GM19238 (cell line): Measurements from ENCODE around the gene PRELID1.
"Not testable (repeated sequence)": the region's sequence is repeated elsewhere in the genome, so short reads cannot be mapped to it uniquely, and the experiment has no call there.

Experiments used
- DNase-seq: peaks from one replicate; pipeline ENCODE4 v3.0.0; 2011; ENCODE audit warnings: low spot score; ENCODE audit not compliant: insufficient read length

PRELID1 gene

GRCh38 chr5:177299697-177300096, 3.9 kb upstream of the PRELID1 start:
- no peak for DNase-seq

GRCh38 chr5:177300236-177300880, 3.2 kb upstream of the PRELID1 start:
- no peak for DNase-seq

DNA sequence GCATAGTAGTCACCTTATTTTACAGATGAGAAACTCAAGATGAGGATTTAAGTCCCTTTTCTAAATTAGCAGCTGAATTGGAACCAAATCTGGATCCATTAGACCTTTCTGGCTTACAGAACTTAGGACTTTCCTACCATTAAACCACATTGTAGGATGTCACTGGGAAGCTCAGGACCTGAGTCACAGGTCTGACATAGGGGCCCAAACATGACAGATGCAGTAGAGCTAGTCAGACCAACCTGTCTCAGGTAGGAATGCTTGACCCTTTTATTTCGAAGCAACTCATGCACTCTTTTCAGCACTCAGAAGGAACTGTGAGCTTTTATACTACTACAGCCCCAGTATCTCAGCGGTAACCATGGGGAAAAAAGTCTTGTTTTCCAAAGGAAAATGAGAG, 2.6 kb upstream of the PRELID1 start:
- no peak for DNase-seq

- no peak for DNase-seq
Observed at GRCh38 chr5:177301503-177302165, 2.0 kb upstream of the PRELID1 start.

DNA sequence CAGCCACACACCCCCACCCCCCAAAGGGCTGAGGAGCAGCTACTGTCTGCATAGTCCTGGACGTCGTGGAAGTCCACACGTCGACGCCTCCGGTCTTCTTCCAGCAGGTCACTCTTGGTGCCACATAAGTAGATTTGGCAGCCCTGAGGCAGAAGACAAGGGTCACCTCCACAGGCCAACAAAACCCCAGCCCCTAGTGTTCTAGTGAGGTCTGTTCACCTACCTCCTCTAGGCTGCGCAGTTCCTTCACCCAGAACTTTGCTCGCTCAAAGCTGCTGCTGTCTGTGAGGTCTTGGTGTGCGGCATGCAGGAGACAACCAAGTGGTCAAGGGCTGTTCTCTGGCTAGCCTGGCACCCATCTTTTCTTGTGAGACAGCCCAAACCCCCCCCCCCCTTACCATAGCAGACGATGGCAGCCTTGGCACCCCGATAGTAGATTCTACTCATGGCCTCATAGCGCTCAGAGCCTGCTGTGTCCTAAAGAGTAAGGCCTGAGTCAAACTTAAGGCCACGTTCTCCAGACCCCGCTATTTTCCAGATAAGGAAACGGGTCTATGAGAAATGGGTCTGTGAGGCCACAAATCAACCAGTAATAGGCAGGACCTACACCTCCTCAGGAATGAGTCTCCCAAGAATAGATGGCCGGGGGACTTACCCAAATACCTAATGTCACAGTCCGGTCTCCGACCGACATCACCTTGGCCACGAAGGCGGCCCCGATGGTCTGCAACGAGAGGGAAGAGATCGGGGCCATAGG, 1.1 kb upstream of the PRELID1 start:
- DNase-seq = no peak

DNA sequence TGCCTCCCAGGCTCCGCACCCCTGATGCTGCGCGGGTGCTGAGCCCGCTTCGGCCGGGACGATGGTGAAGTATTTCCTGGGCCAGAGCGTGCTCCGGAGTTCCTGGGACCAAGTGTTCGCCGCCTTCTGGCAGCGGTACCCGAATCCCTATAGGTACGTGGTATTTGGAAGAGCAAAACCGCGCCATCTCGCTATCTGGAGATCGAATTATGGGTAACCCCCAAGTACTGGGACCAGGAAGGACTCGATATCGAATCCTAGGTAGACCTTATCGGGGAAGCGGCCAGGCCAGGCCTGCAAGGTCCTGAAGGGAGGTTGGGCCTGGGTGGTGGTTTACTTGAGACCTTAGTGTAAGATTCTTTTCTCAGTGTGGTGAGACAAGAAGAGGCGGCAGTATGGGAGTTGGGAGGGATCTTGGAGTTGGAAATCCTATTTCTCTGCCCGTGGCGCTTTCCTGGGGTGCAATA, 359 bp downstream of the PRELID1 start:
- no peak for DNase-seq

GRCh38 chr5:177304392-177305119, 957 bp downstream of the PRELID1 start:
- no peak for DNase-seq

- not testable (repeated sequence) for DNase-seq
Observed at GRCh38 chr5:177306103-177306640, 2.6 kb downstream of the PRELID1 start.

GRCh38 chr5:177306674-177307543, 3.3 kb downstream of the PRELID1 start:
- no peak for DNase-seq

- DNase-seq = no peak
Observed at GRCh38 chr5:177307544-177308363, 4.2 kb downstream of the PRELID1 start.

GRCh38 chr5:177308740-177309139, 5.1 kb downstream of the PRELID1 start:
- DNase-seq = no peak

DNA sequence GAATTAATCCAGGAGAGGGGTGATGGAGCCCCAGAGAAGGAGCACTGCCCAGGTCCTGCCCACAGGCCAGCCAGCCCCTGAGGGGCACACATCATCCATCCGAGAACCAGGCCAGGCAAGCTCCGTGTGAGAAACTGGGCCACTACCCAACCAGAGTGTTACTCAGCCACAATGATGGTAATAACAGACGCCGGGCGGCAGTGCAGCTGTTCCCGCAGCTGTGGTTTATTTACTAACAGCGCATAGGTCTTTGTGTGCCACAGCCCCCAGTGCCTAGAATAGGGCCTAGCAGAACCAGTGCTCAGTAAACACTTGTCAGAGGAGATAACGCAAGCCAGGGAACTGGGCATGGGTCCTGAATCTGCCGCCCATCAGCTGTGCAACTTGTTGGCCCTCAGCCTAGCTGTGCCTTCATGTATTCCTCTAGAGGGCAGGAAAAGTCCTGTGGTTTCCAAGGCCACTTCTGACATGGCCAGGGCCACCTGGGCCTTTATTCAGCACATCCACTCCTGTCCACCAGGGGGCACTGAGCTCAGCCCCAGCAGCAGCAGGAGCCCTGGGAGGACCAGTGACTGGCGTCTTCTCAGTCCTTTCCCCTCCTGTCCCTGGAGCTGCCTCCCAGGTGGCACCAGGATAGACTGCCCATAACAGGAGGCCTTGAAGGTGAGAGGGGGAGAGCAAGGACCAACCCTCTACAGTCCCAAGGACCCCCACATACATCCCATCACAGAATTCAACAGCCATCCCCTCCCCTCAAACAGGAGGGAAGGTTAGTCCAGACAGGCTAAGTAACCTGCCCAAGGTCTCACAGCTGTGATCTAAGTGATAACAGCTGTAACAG, 6.0 kb downstream of the PRELID1 start:
- DNase-seq = no peak

- no peak for DNase-seq
Observed at GRCh38 chr5:177310332-177310731, 6.7 kb downstream of the PRELID1 start.

DNA sequence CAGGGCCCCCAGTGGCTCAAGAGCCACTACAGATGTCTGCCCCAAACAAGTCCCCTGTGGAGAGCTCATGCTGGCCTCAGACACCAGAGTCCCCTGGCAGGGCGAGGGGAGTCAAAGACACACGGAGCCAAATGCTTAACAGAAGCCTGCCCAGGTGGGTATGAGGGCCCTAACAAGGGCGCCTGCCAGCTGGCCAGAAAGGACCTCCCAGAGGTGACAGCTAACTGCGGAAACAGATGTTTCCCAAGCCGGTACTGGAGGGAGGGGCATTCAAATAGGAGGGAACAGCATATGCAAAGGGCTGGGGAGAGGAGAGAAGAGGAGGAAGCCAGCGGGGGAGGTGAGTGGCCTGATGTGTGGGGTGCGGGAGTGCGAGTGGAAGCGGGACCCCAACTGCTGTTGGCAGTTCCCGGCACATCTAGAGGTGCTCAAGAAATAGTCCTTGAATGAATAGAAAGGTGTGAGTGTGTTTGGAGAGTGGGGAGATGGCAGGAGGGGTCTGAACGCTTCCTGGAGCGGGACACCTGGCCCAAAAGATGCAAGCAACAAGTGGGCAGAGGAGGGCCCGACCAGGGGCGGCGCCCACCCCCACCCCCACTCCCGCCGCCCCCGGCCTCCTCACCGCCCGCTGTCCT, 7.3 kb downstream of the PRELID1 start:
- DNase-seq = peak; percentile 69

- DNase-seq = no peak
Observed at GRCh38 chr5:177311392-177311722, 7.8 kb downstream of the PRELID1 start.

DNA sequence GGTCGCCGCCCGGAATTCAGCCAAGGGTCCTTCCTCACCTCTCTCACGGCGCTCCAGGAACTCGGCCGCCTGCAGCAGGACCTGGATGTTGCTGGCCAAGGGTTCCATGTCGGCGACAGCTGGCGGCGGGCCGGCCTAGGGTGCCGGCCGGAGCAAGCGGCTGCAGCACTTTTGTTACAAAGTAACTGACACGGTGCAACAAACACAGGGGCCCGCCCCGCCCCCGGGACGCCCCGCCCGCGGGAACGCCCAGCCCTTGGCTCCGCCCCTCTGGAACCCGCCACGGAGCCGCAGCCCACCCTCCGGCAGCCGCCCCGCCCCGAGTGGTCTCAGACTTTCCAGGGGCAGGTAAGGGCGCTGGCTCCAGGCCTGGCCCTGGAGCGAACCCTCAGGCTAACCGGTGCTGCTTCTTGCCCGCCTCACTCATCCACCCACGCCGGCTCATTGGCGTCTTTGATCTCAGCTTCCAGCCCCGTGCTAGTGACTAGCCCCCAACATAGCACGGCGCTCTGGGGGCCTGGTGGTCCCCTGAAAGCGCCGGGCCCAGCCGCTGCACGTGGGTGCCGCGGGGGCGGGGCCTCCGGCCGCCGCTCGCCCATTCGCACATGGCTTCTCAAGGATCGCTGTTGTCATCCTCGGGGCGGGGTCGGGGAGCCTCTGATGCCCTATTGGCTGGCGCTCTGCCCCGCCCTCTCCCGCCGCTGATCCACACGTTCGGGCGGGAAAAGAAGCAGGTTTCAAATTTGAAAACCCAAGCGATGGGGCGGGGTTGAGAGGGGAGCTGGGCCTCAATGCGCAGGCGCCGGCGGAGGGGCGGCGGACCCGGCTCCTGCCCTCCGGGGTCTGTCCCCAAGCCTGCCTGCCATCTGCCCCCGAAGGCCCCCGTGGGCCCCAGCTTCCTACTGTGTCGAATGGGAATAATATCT, 8.4 kb downstream of the PRELID1 start, which contains the start of gene MXD3:
TSS of gene MXD3 (minus strand) at position 176 of the 926 bp plus-strand sequence. CDS start at position 108, 68 bp downstream.
- peak; percentile 94 for DNase-seq

DNA sequence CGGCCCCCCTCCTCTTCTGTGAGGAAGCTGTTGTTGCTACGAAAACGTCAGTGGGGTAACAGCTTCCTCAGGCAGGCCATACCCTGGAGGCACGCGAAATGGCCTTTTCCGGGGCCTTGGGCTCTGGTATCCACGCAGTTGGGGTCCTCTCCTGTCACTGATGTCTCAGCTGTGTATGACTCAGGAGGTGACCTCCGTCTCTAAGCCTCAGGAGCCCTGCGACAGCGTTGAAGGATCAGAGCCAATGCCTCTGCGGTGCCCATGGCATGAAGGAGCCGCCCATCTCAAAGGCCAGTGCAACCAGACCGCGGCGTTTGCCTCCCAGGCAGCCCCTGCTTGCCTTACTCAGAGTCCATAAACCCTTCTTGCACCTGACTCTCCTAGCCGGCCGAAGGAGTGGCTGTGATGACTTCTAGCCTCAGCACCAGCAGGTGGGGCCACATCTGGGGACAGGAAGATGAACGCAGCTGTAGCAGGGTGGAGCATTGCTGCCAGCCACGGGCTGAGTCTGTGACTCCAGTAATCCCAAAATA, 9.1 kb downstream of the PRELID1 start:
- DNase-seq = no peak
